Ishikawa (cell line): ENCODE measurements around the gene SAMD4B.

Experiments
- CEBPB ChIP-seq: IDR thresholded peaks from 2 replicates; pipeline ENCODE4 v1.6.1; 2012
- CREB1 ChIP-seq: IDR thresholded peaks from 2 replicates; pipeline ENCODE4 v1.6.1; 2012; ENCODE audit warnings: low read depth
- EGR1 ChIP-seq: IDR thresholded peaks from 2 replicates; pipeline ENCODE4 v1.6.1; 2012
- EP300 ChIP-seq: IDR thresholded peaks from 2 replicates; pipeline ENCODE4 v1.6.1; 2012; ENCODE audit warnings: borderline replicate concordance
- FOXM1 ChIP-seq: IDR thresholded peaks from 2 replicates; pipeline ENCODE4 v1.6.1; 2012; ENCODE audit warnings: low read depth, borderline replicate concordance
- NFIC ChIP-seq: IDR thresholded peaks from 2 replicates; pipeline ENCODE4 v1.6.1; 2012
- RAD21 ChIP-seq: IDR thresholded peaks from 2 replicates; pipeline ENCODE4 v1.6.1; 2012; ENCODE audit warnings: low read depth
- TAF1 ChIP-seq: IDR thresholded peaks from 2 replicates; pipeline ENCODE4 v1.6.1; 2012; ENCODE audit warnings: low read depth, mild to moderate bottlenecking
- TCF12 ChIP-seq: IDR thresholded peaks from 2 replicates; pipeline ENCODE4 v1.6.1; 2012; ENCODE audit warnings: low read depth
- TEAD4 ChIP-seq: IDR thresholded peaks from 2 replicates; pipeline ENCODE4 v1.6.1; 2012
- USF1 ChIP-seq: IDR thresholded peaks from 2 replicates; pipeline ENCODE4 v1.6.1; 2012
- YY1 ChIP-seq: IDR thresholded peaks from 2 replicates; pipeline ENCODE4 v1.6.1; 2012; ENCODE audit warnings: low read depth
- ZBTB7A ChIP-seq: IDR thresholded peaks from 2 replicates; pipeline ENCODE4 v1.6.1; 2012; ENCODE audit warnings: low read depth
- TF ChIP-seq, protein P1 (sequence below): IDR thresholded peaks from 2 replicates; pipeline ENCODE4 v1.6.1; 2012; ENCODE audit warnings: low read depth, mild to moderate bottlenecking
- TF ChIP-seq, protein P2 (sequence below): IDR thresholded peaks from 2 replicates; pipeline ENCODE4 v1.6.1; 2012

The SAMD4B gene

GRCh38 chr19:39419003-39419402 lies 76.8 kb downstream of the SAMD4B start:
- TF ChIP-seq EP300, result no peak
- TF ChIP-seq, protein P1, sequence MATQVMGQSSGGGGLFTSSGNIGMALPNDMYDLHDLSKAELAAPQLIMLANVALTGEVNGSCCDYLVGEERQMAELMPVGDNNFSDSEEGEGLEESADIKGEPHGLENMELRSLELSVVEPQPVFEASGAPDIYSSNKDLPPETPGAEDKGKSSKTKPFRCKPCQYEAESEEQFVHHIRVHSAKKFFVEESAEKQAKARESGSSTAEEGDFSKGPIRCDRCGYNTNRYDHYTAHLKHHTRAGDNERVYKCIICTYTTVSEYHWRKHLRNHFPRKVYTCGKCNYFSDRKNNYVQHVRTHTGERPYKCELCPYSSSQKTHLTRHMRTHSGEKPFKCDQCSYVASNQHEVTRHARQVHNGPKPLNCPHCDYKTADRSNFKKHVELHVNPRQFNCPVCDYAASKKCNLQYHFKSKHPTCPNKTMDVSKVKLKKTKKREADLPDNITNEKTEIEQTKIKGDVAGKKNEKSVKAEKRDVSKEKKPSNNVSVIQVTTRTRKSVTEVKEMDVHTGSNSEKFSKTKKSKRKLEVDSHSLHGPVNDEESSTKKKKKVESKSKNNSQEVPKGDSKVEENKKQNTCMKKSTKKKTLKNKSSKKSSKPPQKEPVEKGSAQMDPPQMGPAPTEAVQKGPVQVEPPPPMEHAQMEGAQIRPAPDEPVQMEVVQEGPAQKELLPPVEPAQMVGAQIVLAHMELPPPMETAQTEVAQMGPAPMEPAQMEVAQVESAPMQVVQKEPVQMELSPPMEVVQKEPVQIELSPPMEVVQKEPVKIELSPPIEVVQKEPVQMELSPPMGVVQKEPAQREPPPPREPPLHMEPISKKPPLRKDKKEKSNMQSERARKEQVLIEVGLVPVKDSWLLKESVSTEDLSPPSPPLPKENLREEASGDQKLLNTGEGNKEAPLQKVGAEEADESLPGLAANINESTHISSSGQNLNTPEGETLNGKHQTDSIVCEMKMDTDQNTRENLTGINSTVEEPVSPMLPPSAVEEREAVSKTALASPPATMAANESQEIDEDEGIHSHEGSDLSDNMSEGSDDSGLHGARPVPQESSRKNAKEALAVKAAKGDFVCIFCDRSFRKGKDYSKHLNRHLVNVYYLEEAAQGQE, result no peak
- TF ChIP-seq EGR1, result no peak
- TF ChIP-seq YY1, result no peak
- no peak for TF ChIP-seq CREB1
- no peak for TF ChIP-seq RAD21
- TF ChIP-seq CEBPB, result no peak
- no peak for TF ChIP-seq TCF12

DNA sequence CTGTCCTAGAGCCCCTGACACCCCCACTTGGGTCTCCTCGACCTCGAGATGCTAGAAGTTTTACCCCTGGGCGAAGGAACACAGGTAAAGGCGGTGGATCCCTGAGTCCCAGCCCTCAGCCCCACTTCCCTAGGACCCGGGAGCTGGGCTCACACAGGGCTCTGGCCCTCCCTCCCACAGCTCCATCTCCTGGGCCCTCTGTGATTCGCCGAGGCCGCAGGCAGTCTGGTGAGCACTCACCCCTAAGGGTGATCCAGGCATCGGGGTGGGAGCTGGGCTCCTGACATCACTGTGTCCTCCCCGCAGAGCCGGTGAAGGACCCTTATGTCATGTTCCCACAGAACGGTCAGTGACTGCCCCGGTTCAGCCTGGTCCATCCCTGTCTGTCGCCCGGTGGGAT lies 78.5 kb downstream of the SAMD4B start:
- TF ChIP-seq, protein P2, sequence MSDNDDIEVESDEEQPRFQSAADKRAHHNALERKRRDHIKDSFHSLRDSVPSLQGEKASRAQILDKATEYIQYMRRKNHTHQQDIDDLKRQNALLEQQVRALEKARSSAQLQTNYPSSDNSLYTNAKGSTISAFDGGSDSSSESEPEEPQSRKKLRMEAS, result no peak

GRCh38 chr19:39422020-39422419 lies 79.8 kb downstream of the SAMD4B start:
- TF ChIP-seq TCF12 (no peak), TAF1 (no peak), CREB1 (no peak), USF1 (no peak), EGR1 (no peak), RAD21 (no peak), ZBTB7A (no peak), CEBPB (no peak), EP300 (no peak), NFIC (no peak), FOXM1 (no peak), YY1 (no peak), TEAD4 (no peak)
- TF ChIP-seq, protein P1, result no peak
- TF ChIP-seq, protein P2, result no peak

GRCh38 chr19:39423258-39424086 lies 81.3 kb downstream of the SAMD4B start:
- TF ChIP-seq RAD21 (no peak), YY1 (no peak), USF1 (no peak), ZBTB7A (no peak), EGR1 (no peak)

DNA sequence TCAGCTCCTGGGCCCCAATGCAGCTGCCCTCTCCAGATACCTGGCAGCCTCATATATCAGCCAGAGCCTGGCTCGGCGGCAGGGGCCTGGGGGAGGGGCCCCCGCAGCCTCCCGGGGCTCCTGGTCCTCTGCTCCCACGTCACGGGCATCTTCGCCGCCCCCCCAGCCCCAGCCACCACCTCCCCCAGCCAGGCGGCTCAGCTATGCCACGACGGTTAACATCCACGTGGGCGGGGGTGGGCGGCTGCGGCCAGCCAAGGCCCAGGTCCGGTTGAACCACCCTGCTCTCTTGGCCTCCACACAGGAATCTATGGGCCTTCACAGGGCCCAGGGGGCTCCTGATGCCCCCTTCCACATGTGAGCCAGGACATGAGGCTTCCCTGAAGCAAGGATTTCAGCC lies 82.7 kb downstream of the SAMD4B start:
- TF ChIP-seq NFIC (no peak), CREB1 (no peak), EGR1 (no peak), USF1 (no peak), TEAD4 (no peak), TCF12 (no peak), TAF1 (no peak), CEBPB (no peak)
- TF ChIP-seq, protein P1, result no peak
